Measurements from ENCODE around the gene HUS1B.

The HUS1B gene

DNA sequence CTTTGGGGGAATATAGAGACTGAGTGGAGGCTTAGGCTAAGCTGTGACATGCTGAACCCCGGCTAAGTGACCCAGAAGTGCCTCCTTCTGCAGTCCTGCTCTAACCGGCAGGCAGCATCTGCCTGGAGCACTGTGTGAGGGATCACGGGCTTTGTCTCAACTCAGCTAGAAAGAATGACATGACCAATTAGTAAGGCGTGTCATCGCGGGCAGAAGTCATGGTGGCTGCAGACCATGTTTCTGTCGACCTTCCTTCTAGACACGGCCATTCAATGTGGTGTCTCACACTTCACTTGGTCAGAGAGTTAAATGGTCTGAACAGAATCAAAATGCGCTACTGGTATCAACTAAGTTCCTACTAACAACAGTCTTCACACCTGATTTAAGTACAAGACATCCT, 35.0 kb downstream of the HUS1B start:
- no peak for ATAC-seq

DNA sequence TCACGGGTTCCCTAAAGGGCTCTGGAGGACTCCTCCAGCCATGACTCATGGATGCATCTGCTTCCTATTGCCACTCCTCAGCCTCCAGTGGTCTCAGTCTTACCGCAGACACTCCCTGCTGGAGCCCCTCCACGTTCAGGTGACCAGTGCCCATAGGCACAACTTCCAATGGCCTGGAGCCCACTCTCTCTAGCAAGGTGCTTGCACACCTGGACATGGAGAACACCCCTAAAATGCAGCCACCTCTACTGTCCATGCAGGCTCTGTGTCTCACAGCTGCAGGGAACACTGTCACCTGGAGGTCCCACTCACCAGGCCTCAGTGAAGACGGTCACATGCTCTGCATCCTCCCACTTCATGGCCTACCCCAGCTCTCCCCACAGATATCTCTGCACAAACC, 36.0 kb downstream of the HUS1B start:
- TF ChIP-seq ZNF70 (CRISPR knock-in tag; IDR thresholded peaks at IDR 0.05) (no peak), TCF4 (CRISPR knock-in tag; IDR thresholded peaks at IDR 0.05; ENCODE audit: borderline replicate concordance) (no peak), ISL1 (CRISPR knock-in tag; IDR thresholded peaks at IDR 0.05) (no peak), ZC3H10 (CRISPR knock-in tag; IDR thresholded peaks at IDR 0.05) (no peak), OSR1 (CRISPR knock-in tag; IDR thresholded peaks at IDR 0.05) (no peak), RARB (CRISPR knock-in tag; IDR thresholded peaks at IDR 0.05) (no peak), BACH2 (CRISPR knock-in tag; IDR thresholded peaks at IDR 0.05; ENCODE audit: borderline replicate concordance) (no peak), ZNF565 (CRISPR knock-in tag; conservative IDR thresholded peaks at IDR 0.05; ENCODE audit: low read depth) (no peak)
- TF ChIP-seq, protein P1, sequence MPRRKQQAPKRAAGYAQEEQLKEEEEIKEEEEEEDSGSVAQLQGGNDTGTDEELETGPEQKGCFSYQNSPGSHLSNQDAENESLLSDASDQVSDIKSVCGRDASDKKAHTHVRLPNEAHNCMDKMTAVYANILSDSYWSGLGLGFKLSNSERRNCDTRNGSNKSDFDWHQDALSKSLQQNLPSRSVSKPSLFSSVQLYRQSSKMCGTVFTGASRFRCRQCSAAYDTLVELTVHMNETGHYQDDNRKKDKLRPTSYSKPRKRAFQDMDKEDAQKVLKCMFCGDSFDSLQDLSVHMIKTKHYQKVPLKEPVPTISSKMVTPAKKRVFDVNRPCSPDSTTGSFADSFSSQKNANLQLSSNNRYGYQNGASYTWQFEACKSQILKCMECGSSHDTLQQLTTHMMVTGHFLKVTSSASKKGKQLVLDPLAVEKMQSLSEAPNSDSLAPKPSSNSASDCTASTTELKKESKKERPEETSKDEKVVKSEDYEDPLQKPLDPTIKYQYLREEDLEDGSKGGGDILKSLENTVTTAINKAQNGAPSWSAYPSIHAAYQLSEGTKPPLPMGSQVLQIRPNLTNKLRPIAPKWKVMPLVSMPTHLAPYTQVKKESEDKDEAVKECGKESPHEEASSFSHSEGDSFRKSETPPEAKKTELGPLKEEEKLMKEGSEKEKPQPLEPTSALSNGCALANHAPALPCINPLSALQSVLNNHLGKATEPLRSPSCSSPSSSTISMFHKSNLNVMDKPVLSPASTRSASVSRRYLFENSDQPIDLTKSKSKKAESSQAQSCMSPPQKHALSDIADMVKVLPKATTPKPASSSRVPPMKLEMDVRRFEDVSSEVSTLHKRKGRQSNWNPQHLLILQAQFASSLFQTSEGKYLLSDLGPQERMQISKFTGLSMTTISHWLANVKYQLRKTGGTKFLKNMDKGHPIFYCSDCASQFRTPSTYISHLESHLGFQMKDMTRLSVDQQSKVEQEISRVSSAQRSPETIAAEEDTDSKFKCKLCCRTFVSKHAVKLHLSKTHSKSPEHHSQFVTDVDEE (CRISPR knock-in tag; IDR thresholded peaks at IDR 0.05) = no peak
- ATAC-seq = no peak

More for the DNA sequence above, 35.0 kb downstream of the HUS1B start:
- TF ChIP-seq, protein P2, sequence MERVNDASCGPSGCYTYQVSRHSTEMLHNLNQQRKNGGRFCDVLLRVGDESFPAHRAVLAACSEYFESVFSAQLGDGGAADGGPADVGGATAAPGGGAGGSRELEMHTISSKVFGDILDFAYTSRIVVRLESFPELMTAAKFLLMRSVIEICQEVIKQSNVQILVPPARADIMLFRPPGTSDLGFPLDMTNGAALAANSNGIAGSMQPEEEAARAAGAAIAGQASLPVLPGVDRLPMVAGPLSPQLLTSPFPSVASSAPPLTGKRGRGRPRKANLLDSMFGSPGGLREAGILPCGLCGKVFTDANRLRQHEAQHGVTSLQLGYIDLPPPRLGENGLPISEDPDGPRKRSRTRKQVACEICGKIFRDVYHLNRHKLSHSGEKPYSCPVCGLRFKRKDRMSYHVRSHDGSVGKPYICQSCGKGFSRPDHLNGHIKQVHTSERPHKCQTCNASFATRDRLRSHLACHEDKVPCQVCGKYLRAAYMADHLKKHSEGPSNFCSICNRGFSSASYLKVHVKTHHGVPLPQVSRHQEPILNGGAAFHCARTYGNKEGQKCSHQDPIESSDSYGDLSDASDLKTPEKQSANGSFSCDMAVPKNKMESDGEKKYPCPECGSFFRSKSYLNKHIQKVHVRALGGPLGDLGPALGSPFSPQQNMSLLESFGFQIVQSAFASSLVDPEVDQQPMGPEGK (CRISPR knock-in tag; IDR thresholded peaks at IDR 0.05; ENCODE audit: borderline replicate concordance) = no peak
- TF ChIP-seq, protein P3, sequence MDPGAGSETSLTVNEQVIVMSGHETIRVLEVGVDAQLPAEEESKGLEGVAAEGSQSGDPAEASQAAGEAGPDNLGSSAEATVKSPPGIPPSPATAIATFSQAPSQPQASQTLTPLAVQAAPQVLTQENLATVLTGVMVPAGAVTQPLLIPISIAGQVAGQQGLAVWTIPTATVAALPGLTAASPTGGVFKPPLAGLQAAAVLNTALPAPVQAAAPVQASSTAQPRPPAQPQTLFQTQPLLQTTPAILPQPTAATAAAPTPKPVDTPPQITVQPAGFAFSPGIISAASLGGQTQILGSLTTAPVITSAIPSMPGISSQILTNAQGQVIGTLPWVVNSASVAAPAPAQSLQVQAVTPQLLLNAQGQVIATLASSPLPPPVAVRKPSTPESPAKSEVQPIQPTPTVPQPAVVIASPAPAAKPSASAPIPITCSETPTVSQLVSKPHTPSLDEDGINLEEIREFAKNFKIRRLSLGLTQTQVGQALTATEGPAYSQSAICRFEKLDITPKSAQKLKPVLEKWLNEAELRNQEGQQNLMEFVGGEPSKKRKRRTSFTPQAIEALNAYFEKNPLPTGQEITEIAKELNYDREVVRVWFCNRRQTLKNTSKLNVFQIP (CRISPR knock-in tag; IDR thresholded peaks at IDR 0.05; ENCODE audit: borderline replicate concordance, low read depth) = no peak
- TF ChIP-seq ZNF565 (CRISPR knock-in tag; conservative IDR thresholded peaks at IDR 0.05; ENCODE audit: low read depth) (no peak), RARB (CRISPR knock-in tag; IDR thresholded peaks at IDR 0.05) (no peak), ZFP30 (CRISPR knock-in tag; IDR thresholded peaks at IDR 0.05) (no peak), PPARA (CRISPR knock-in tag; IDR thresholded peaks at IDR 0.05; ENCODE audit: borderline replicate concordance) (no peak), CSDC2 (CRISPR knock-in tag; IDR thresholded peaks at IDR 0.05) (no peak), GLIS3 (CRISPR knock-in tag; IDR thresholded peaks at IDR 0.05) (no peak), ZNF70 (CRISPR knock-in tag; IDR thresholded peaks at IDR 0.05) (no peak), ESRRG (CRISPR knock-in tag; IDR thresholded peaks at IDR 0.05) (no peak), SNAI2 (CRISPR knock-in tag; IDR thresholded peaks at IDR 0.05) (no peak), BACH2 (CRISPR knock-in tag; IDR thresholded peaks at IDR 0.05; ENCODE audit: borderline replicate concordance) (no peak), ZNF8 (CRISPR knock-in tag; IDR thresholded peaks at IDR 0.05) (no peak), OSR1 (CRISPR knock-in tag; IDR thresholded peaks at IDR 0.05) (no peak)
- TF ChIP-seq, protein P1 (CRISPR knock-in tag; IDR thresholded peaks at IDR 0.05) = no peak

DNA sequence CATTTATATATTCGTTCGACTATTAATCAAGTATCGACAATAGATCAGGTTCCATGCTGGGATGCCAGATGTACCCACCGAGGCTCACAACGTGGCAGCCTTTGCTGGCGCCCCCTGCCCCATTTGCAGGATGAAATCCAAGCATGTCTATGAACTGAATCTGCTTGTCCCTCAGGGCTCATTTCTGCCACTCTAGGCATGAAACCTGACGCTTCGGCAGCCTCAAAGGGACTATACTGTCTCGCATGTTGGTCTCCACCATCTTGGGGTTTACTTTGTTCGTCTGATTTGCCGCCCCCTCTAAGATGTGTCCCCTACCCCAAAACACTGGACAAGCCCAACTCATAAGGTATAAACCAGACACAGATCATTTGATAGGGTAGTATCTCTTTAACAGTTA, 36.7 kb downstream of the HUS1B start:
- TF ChIP-seq SNAI2 (CRISPR knock-in tag; IDR thresholded peaks at IDR 0.05) (no peak), OSR1 (CRISPR knock-in tag; IDR thresholded peaks at IDR 0.05) (no peak)
- no peak for ATAC-seq

DNA sequence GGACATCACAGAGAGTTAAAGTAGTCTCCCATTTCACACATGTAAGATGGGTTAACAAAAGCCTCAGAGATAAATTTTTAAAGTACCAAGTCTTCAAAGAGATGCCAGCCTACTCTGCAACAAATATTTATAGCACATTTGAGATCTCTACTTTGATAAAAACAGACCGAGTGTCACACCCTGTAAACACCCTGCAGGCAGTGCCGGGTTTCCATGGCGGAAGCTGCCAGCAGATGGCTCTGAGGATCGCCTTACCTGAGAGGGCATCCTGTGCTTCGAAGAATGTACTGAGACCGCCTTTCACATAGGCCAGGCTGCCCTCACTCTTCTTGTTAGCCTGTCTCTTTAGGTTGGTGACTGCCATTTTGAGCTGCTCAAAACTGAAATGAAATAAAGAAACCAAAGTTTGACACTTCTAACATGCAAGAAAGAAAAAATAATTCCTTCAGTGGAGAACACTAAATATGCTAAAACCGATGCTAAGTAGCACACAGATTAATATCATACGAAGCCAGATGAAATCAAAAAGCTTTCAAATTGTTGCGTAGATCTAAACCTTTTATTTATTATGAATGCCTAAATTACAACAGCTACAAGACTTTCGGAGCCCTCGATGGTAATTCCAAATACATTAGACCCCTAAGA, 39.3 kb downstream of the HUS1B start:
- TF ChIP-seq ZFP30 (CRISPR knock-in tag; IDR thresholded peaks at IDR 0.05) (no peak), BACH2 (CRISPR knock-in tag; IDR thresholded peaks at IDR 0.05; ENCODE audit: borderline replicate concordance) (no peak), ZNF565 (CRISPR knock-in tag; conservative IDR thresholded peaks at IDR 0.05; ENCODE audit: low read depth) (no peak), CSDC2 (CRISPR knock-in tag; IDR thresholded peaks at IDR 0.05) (no peak), TOX (CRISPR knock-in tag; IDR thresholded peaks at IDR 0.05; ENCODE audit: borderline replicate concordance) (no peak), ISL1 (CRISPR knock-in tag; IDR thresholded peaks at IDR 0.05) (no peak), ZNF8 (CRISPR knock-in tag; IDR thresholded peaks at IDR 0.05) (no peak), ZFP3 (CRISPR knock-in tag; IDR thresholded peaks at IDR 0.05) (no peak), TCF4 (CRISPR knock-in tag; IDR thresholded peaks at IDR 0.05; ENCODE audit: borderline replicate concordance) (no peak)
- TF ChIP-seq, protein P4, sequence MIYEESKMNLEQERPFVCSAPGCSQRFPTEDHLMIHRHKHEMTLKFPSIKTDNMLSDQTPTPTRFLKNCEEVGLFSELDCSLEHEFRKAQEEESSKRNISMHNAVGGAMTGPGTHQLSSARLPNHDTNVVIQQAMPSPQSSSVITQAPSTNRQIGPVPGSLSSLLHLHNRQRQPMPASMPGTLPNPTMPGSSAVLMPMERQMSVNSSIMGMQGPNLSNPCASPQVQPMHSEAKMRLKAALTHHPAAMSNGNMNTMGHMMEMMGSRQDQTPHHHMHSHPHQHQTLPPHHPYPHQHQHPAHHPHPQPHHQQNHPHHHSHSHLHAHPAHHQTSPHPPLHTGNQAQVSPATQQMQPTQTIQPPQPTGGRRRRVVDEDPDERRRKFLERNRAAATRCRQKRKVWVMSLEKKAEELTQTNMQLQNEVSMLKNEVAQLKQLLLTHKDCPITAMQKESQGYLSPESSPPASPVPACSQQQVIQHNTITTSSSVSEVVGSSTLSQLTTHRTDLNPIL (CRISPR knock-in tag; IDR thresholded peaks at IDR 0.05; ENCODE audit: low read depth) = no peak
- ATAC-seq = no peak

Measured in SK-N-SH treated with all-trans-retinoic acid at 6 μM for 48 hours (cell line).